GM12873 (cell line): ENCODE data around the gene GSK3A.

Source experiments
- CTCF ChIP-seq: IDR thresholded peaks from 2 replicates; pipeline ENCODE4 v1.5.1; 2012; ENCODE audit warnings: low read depth, mild to moderate bottlenecking, moderate library complexity, low read length, control low read depth; ENCODE audit not compliant: insufficient read depth; ENCODE audit errors: missing control alignments

The GSK3A gene

GRCh38 chr19:42269478-42270345 lies 27.3 kb upstream of the GSK3A start:
- no peak for TF ChIP-seq CTCF

- TF ChIP-seq CTCF: no peak
Observed at GRCh38 chr19:42268704-42269477, 26.5 kb upstream of the GSK3A start, which contains the start of gene CIC. Gene CIC, plus strand, starts transcription at chr19:42269252. Its CDS starts 2,532 bp downstream, at chr19:42271784.

GRCh38 chr19:42268142-42268703 lies 25.8 kb upstream of the GSK3A start:
- no peak for TF ChIP-seq CTCF

DNA sequence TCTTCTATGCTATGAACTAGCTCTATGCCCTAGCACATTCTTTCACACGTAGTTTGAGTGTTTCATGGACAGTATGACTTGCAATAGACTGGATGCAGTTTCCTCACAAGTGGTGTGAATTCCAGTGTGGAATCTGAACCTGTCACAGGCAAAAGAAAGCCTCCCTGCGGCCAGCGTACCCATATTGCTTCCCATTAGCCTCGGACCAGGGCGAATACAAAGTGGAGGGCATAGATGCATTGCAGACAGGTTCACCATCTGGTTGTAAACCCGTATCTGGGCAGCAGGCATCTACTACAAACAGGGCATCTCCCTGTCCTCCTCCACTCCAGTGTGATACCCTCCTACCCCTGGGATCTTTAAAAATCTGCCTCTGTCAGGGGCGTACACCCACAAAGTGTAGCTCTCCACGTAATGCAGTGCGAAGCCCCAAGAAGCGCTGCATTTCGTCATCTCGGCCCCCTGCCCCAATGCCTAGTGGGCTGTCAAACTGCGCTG lies 25.3 kb upstream of the GSK3A start:
- no peak for TF ChIP-seq CTCF

DNA sequence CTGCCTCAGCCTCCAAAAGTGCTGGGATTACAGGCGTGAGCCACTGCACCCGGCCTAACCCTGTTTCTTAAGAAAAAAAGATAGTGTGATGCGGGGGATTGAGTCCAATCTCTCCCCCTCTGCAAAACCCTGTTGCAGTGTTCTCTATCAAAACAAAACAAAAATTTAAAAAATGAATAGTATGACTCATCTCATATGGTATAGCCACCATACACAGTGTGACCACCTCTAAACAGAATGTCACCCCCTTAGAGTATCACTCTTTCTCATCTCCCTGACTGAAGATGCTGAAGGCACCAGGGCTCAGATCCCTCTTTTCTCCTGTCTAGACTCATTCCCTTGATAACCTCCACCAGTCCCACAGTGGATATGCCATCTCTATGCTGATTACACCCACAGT lies 19.4 kb upstream of the GSK3A start:
- TF ChIP-seq CTCF: no peak

DNA sequence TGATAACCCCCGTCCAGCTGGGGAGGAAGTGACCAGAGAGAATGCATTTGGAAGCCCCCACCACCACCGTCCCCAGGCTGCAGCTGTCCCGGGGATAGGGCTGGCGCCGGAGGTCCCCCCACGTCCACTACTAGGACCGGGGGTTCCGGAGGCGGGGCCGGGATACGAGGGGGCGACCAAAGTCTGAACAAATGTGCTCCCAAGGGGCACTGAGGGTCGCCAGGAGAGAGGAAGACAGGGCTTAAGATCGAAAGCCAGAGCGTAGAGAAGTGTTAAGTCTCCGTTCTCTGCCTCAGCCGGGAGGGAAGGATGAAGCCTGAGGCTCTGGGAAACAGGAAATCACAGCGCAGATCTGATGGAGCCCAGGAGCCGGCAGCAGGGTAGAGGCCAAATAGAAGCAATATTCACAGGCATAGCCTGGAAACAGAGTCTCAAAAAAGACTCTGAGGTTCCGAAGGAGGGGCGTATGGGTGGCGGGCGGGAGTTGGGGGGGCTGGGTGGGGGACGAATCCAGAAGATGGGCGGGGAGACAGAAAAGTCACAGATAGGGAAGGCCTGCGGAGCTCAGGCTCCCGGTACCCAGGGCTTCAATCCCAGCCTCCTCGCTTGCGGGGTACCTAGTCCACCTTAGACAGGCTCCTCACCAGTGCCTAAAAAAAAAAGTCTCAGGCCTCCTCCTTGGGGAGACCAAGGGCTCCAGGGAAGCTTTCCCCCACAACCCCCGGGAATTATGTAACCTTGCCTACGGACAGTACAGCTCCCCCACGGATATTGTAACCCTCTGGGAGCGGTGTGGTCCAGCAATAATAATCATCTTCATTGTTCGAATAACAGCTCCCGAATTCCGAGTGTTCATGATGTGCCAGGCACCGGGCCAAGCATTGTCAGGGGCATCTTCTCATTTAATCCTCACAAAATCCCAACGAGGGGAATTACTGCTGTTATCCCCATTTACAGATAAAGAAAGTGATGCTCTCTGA lies 13.7 kb upstream of the GSK3A start:
- no peak for TF ChIP-seq CTCF
